GM13976 (cell line): ENCODE data around the gene SETD1B.
"Not testable (repeated sequence)": the region's sequence is repeated elsewhere in the genome, so short reads cannot be mapped to it uniquely, and the experiment has no call there.

Experiments used
- DNase-seq: peaks from one replicate; pipeline ENCODE4 v3.0.0; 2012; ENCODE audit warnings: low spot score
- in situ Hi-C: fragments of 300-500 bp; cut with MboI; formaldehyde crosslinking; loops from one replicate; pipeline ENCODE4 v1.12.0; 2022; ENCODE audit warnings: low sequenced_read_pairs, mixed read lengths, inconsistent platforms; ENCODE audit not compliant: unreplicated experiment
- TF ChIP-seq, protein P1 (sequence below): IDR thresholded peaks from 2 replicates; pipeline ENCODE4 v1.5.1; 2012; ENCODE audit warnings: borderline replicate concordance, mild to moderate bottlenecking; ENCODE audit not compliant: insufficient read depth; ENCODE audit errors: extremely low read depth, missing control alignments, control extremely low read depth

The SETD1B gene

DNA sequence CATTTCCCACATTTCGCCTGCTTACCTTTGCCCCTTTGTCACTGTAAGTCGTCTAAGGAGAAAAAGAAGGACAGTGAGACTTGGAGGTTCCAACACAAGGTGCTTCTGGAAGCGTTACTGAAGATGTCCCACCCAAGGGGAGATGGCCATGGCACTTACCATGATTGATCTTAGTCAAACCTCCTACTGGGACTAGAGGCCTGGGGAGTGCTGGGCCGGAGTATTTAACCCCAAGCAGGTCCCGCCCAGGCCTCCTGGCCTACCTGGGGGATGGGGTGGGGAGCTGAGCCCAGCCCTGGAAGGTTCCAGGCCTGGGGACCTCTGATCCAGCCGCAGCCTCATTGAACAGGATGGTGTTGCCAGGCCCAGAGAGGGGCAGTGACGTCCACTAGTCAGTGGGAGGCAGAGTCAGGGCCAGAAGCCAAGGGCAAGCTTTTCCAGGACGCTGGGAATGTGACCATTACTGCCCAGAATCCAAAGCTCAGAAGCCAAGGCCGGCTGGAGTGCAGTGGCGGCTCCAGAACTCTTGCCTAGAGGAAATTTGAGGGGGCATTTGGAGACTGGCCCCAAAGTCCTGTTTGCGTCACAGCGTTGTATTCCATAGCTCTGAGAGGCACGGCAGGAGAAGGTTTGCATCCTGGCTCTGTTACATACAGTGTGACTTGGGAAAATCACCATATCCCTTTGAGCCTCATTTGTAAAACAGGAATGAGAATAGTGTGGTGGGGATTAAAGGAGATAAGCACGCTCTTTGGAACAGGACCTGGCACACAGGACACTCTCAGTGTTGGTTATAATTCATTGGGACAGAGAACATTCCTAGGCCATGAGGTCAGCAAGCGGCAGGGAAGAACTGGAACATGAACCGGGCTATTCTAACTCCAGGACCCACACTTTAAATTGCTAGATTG, 55.1 kb downstream of the SETD1B start, which contains the start of gene HPD:
TSS of gene HPD (minus strand) at position 198 of the 911 bp plus-strand sequence. CDS start at position 162, 36 bp downstream.
- TF ChIP-seq, protein P1, sequence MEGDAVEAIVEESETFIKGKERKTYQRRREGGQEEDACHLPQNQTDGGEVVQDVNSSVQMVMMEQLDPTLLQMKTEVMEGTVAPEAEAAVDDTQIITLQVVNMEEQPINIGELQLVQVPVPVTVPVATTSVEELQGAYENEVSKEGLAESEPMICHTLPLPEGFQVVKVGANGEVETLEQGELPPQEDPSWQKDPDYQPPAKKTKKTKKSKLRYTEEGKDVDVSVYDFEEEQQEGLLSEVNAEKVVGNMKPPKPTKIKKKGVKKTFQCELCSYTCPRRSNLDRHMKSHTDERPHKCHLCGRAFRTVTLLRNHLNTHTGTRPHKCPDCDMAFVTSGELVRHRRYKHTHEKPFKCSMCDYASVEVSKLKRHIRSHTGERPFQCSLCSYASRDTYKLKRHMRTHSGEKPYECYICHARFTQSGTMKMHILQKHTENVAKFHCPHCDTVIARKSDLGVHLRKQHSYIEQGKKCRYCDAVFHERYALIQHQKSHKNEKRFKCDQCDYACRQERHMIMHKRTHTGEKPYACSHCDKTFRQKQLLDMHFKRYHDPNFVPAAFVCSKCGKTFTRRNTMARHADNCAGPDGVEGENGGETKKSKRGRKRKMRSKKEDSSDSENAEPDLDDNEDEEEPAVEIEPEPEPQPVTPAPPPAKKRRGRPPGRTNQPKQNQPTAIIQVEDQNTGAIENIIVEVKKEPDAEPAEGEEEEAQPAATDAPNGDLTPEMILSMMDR: no peak
- DNase-seq: no peak
- in situ Hi-C loops: no loop called here

DNA sequence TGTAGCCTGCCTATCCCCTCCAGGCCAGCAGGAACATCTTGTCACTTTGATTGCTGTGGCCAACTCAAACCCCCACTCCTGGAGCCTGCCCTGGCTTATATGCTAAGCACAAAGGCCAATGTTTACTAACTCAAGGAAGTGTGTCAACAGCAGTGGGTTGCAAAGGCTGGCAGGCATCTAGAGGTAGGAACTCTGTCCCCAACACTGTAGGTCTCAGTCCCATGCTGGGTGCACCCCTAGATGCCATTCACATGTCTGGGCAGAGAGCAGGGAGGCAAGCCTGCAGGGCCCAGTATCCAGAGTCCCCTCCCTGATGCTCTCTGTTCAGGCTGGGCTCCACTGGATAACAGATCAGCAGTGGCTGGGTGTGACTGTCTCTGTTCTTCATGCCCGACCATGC, 56.4 kb downstream of the SETD1B start:
- no peak for DNase-seq
- in situ Hi-C loops: no loop called here
- TF ChIP-seq, protein P1: no peak

DNA sequence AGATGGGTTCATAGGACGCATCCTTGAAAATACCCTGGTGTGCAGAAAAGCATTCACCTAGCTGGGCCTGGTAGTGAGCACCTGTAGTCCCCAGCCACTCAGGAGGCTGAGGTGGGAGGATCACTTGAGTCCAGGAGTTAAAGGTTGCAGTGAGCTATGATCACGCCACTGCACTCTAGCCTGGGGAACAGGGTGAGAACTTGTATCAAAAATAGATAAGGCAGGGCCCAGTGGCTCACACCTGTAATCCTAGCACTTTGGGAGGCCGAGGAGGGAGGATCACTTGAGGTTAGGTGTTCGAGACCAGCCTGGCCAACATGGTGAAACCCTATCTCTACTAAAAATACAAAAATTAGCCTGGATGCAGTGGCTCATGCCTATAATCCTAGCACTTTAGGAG, 56.9 kb downstream of the SETD1B start:
- in situ Hi-C loops, DNase-seq: not testable (repeated sequence)

DNA sequence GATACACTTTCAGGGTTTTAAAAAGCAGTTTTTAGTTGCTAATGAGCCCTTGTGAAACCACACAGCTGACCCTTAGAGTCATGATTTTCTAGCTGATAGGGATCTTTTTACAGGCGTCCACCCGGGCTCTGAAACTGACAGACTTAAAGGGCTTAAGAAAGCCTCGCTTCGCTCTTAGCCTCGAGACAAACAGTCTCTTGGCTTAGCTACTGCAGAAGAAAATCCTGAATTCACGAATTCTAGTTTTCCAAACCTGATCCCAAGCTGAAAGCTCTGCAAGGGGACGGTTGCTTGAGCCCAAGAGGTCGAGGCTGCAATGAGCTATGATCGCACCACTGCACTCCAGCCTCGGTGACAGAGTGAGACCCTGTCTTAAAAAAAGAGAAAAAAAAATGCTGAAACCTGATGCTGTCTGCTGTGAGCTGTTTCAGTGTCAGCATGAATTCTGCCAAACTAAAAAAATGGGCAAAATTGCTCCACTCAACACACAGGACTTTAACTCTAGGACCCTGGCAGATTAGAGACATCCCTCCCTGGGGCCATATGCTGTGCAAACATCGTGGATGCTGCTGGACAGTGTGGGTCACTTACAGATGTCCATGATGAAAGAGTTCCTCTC, 57.9 kb downstream of the SETD1B start:
- no peak for DNase-seq
- in situ Hi-C loops: no loop called here
- TF ChIP-seq, protein P1: no peak

DNA sequence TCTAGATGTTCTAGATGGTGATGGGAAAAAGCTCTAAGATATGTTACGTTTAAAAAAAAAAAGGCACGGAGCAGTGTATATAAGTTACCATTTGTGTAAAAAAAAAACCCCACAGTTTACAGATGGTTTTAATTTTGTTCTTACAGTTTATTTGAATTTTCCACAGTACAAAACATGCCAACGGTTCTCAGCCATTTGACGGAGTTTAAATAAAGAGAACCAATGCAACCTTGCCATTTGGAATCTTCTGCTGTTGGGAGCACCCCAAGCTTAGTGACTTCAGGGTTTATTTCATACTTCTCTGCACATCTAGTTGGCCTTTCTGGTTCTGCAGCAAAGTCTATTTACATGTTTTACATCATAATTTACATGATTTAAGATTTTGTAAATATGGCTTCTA, 62.5 kb downstream of the SETD1B start:
- DNase-seq: no peak
- in situ Hi-C loops: no loop called here
- TF ChIP-seq, protein P1: no peak

DNA sequence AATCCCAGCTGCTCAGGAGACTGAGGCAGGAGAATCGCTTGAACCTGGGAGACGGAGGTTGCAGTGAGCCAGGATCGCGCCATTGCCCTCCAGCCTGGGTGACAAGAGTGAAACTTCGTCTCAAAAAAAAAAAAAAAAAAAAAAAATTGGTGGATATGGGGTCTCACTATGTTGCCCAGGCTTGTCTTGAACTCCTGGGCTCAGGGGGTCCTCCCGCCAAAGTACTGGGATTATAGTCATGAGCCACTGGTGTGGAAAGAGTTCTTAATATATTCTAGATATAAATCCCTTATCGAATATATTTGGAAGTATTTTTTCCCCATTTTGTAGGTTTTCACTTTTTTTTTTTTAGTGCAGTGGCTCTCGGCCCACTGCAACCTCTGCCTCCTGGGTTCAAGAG, 65.4 kb downstream of the SETD1B start:
- in situ Hi-C loops, DNase-seq: not testable (repeated sequence)

DNA sequence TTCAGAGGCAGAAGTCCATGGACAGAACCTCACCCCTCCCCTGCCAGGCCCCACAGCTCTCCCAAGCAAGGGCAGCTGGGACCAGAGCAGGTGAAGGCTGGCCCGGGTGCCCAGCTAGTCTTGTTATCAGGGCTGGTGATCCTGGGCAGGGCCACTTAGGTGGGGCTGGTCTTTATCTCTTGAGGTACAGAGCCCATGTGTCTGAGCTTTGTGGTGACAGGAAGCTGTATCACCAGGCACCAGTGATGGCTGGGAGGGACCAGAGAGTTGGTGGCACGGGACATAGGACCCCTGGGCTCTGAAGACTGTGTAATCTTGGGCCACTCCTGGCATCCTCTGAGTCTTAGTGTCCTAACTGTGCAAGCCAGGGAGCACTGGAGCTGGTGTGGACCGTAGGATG, 67.7 kb downstream of the SETD1B start:
- no peak for DNase-seq
- in situ Hi-C loops: no loop called here
- TF ChIP-seq, protein P1: no peak
